PC-9 (cell line): ENCODE results near the gene FNDC5. TPM values are rescaled to one million over a fixed set of nuclear protein-coding genes. Genes with fewer than 3 reads are reported as not detected.

ENCODE experiments used
- BruUV-seq: library from RNA; stranded (reverse); fragments of 400-500 nt; replicated peaks from 2 replicates; lab custom pipeline; 2021; lab: Mats Ljungman, UMichigan
- CTCF ChIA-PET: fragments of 300-600 bp; sonication (Branson Sonifier 250); formaldehyde crosslinking; loops from one replicate; lab custom pipeline; 2022; ENCODE audit warnings: antibody characterized with exemption; lab: Charles Lee
- POLR2A ChIA-PET: fragments of 300-600 bp; sonication (Branson Sonifier 250); formaldehyde crosslinking; loops from one replicate; lab custom pipeline; 2022; ENCODE audit warnings: antibody characterized with exemption; ENCODE audit not compliant: unreplicated experiment; lab: Charles Lee
- DNase-seq, 2 experiments: peaks; one replicate each; pipeline versions ENCODE4 v3.0.0 to v3.0.0-alpha.2; 2015 to 2022; ENCODE audit warnings: mixed read lengths in 1 of 2
- H2AFZ ChIP-seq: fragments of 200-600 bp; sonication (generic); 2 replicates; pipeline ENCODE4 v1.8.1; 2017; ENCODE audit warnings: antibody characterized with exemption
- H3F3A ChIP-seq: fragments of 200-600 bp; sonication (generic); 2 replicates; pipeline ENCODE4 v1.8.1; 2017; ENCODE audit warnings: antibody characterized with exemption, mild to moderate bottlenecking, low read depth; ENCODE audit not compliant: insufficient read depth
- H3K27ac ChIP-seq: fragments of 200-600 bp; sonication (generic); 2 replicates; pipeline ENCODE4 v1.6.1; 2016; ENCODE audit warnings: mixed run types
- H3K27me3 ChIP-seq: fragments of 200-600 bp; sonication (generic); 2 replicates; pipeline ENCODE4 v1.6.1; 2016; ENCODE audit warnings: low read depth, mixed run types; ENCODE audit not compliant: insufficient read depth
- H3K36me3 ChIP-seq: fragments of 200-600 bp; sonication (generic); 2 replicates; pipeline ENCODE4 v1.6.1; 2016; ENCODE audit warnings: low read depth, mixed run types
- H3K4me1 ChIP-seq: fragments of 200-600 bp; sonication (generic); replicated peaks from 2 replicates; pipeline ENCODE4 v1.6.1; 2016; ENCODE audit warnings: mixed run types; ENCODE audit not compliant: insufficient read depth
- H3K4me2 ChIP-seq: fragments of 200-600 bp; sonication (generic); 2 replicates; pipeline ENCODE4 v1.6.1; 2017; ENCODE audit warnings: mixed run types
- H3K4me3 ChIP-seq: fragments of 200-600 bp; sonication (generic); 2 replicates; pipeline ENCODE4 v1.6.1; 2016; ENCODE audit warnings: mixed run types
- H3K79me2 ChIP-seq: fragments of 200-600 bp; sonication (generic); 2 replicates; pipeline ENCODE4 v1.6.1; 2017; ENCODE audit warnings: low read depth, mixed run types
- H3K9me2 ChIP-seq: fragments of 200-600 bp; sonication (generic); 2 replicates; pipeline ENCODE4 v1.8.1; 2017; ENCODE audit warnings: mild to moderate bottlenecking; ENCODE audit not compliant: insufficient read depth
- H3K9me3 ChIP-seq: fragments of 200-600 bp; sonication (generic); 2 replicates; pipeline ENCODE4 v1.8.1; 2016; ENCODE audit warnings: low read depth; ENCODE audit not compliant: insufficient read depth
- H4K20me1 ChIP-seq: fragments of 200-600 bp; sonication (generic); 2 replicates; pipeline ENCODE4 v1.8.1; 2017; ENCODE audit not compliant: insufficient read depth
- CTCF ChIP-seq: fragments of 200-600 bp; sonication (generic); conservative IDR thresholded peaks from 2 replicates; pipeline ENCODE4 v1.6.1; 2017; ENCODE audit warnings: mixed run types, antibody characterized with exemption, mild to moderate bottlenecking, moderate library complexity
- EZH2 ChIP-seq: fragments of 200-600 bp; sonication (generic); IDR thresholded peaks from 2 replicates; pipeline ENCODE4 v1.8.0; 2017; ENCODE audit warnings: antibody characterized with exemption, low read depth
- intact Hi-C: fragments of 100-400 bp; cut with micrococcal nuclease; formaldehyde crosslinking; loops from one replicate; pipeline ENCODE4 v1.10.0; 2022; ENCODE audit not compliant: unreplicated experiment
- total RNA-seq: library from RNA; stranded (reverse); gene quantifications from 2 replicates; pipeline ENCODE4 v1.2.3, GENCODE V29; 2021

Gene FNDC5
- total RNA-seq, 1 experiment from 2014 or later: not detected

- Histone ChIP-seq H3K4me2 (peak overlapping the region; percentile 84), H3K4me1 (peaks cover 28% of the 10 kb centered on the region), H4K20me1 (peaks cover 18% of the 10 kb centered on the region), H3K27ac (peak overlapping the region; percentile 48), H3K27me3 (no peaks in the 10 kb centered on the region), H3K79me2 (peaks cover 85% of the 10 kb centered on the region), H2AFZ (no peak overlapping the region), H3K4me3 (peak overlapping the region; percentile 99), H3K9me3 (no peaks in the 10 kb centered on the region), H3K36me3 (peaks cover 25% of the 10 kb centered on the region), H3K9me2 (no peaks in the 10 kb centered on the region), H3F3A (peaks cover 9% of the 10 kb centered on the region; the same call in 1 of the 2 replicates)
- ChIA-PET POLR2A (no interaction called here), CTCF (no interaction called here)
- BruUV-seq: no TSS peak
- DNase-seq: no peak
- TF ChIP-seq CTCF (no peak), EZH2 (no peak)
- intact Hi-C loops: loop anchor here (5.0 to 10.0 kb wide), 2 partner anchors 107 to 186 kb away; no protein-coding TSS in a partner anchor
These were observed 51.7 kb downstream of the FNDC5 start for GRCh38 chr1:32818804-32819541.

DNA sequence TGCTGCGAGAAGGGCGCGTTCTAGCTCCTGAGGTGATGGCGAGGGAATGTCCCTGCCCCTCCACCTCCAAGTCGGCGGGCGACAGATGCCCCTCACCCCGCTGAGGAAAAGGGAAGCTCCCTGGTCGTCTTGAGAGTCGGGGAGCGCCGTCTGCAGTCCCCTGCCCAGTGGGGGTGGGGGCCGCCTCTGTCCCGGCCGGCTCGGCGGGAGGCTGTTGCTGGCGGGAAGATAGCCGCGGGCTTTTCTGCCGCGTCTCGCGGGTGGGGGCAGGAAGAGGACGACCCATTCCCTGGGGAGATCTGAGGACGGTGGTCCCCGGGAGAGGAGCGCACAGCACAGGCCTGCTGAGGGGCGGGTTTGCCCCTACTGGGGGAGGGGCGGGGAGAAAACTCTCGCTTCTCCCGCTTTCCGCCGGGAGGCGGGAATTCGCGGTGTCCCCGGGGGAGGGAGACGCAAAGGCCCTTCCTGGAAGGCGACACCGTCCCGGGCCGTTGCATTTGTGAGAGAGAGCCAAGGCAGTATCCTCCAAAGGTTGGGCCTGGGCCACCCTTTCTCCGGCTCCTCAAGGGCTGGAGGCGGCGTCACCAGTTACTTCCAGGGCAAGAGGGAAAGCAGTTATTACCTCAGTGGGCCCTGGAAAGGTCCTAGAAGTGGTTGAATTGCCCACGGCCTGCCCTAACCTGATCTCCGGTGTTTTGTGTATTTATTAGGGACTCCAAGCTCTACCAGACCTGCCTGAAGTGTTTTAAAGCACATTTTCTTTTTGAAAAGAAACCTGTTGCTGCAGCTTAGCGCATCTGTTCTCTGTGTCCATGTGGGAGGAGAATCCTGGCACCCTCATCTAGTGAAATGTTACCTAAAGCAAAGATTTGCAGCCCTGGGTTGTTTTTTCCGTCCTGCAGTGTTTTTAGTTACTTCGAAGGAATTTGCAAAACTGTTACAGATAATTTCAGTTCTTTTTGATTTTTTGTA is 52.6 kb downstream of the FNDC5 start:
- no peaks in the 10 kb centered on the region for H3K9me2 ChIP-seq
- TSS peak; percentile 45 for BruUV-seq
- POLR2A ChIA-PET: no interaction called here

More for the DNA sequence above, 52.6 kb downstream of the FNDC5 start:
- H3F3A ChIP-seq: peaks cover 9% of the 10 kb centered on the region; the same call in 1 of the 2 replicates
- CTCF ChIA-PET: no interaction called here
- H3K4me3 ChIP-seq: peak overlapping the region; percentile 99
- H4K20me1 ChIP-seq: peaks cover 26% of the 10 kb centered on the region
- intact Hi-C loops: loop anchor here (1.0 to 10.0 kb wide), 5 partner anchors 37 to 424 kb away; partner anchors contain the start of genes BSDC1 and RBBP4
- peaks cover 37% of the 10 kb centered on the region for H3K4me1 ChIP-seq
- no peaks in the 10 kb centered on the region for H3K27me3 ChIP-seq
- H3K79me2 ChIP-seq: peaks cover 88% of the 10 kb centered on the region
- peak overlapping the region; percentile 89 for H2AFZ ChIP-seq
- TF ChIP-seq CTCF (no peak), EZH2 (no peak)
- peak overlapping the region; percentile 84 for H3K4me2 ChIP-seq
- peak overlapping the region; percentile 48 for H3K27ac ChIP-seq
- H3K36me3 ChIP-seq: peaks cover 28% of the 10 kb centered on the region
- peak; percentile 57 to 76 for DNase-seq
- no peaks in the 10 kb centered on the region for H3K9me3 ChIP-seq
